GM18511 (cell line): ENCODE results near the gene SUN5.

Experiments used
- ATAC-seq: cut with Tn5 transposase; IDR thresholded peaks from one replicate; pipeline ENCODE4 v1.9.1; 2021; ENCODE audit warnings: mild to moderate bottlenecking, moderate library complexity; ENCODE audit not compliant: unreplicated experiment

The SUN5 gene

GRCh38 chr20:32995802-32996201, 8.4 kb downstream of the SUN5 start:
- no peak for ATAC-seq

GRCh38 chr20:32993496-32994050, 10.7 kb downstream of the SUN5 start:
- ATAC-seq: no peak

GRCh38 chr20:32991792-32992641, 12.2 kb downstream of the SUN5 start:
- ATAC-seq: no peak

- ATAC-seq: no peak
Observed at GRCh38 chr20:32991383-32991782, 12.8 kb downstream of the SUN5 start.

- no peak for ATAC-seq
Observed at GRCh38 chr20:32990426-32990825, 13.8 kb downstream of the SUN5 start.

- ATAC-seq: no peak
Observed at GRCh38 chr20:32989507-32990283, 14.5 kb downstream of the SUN5 start.

- ATAC-seq: no peak
Observed at GRCh38 chr20:32988008-32988407, 16.2 kb downstream of the SUN5 start.

GRCh38 chr20:32987044-32987825, 17.0 kb downstream of the SUN5 start:
- ATAC-seq: no peak

GRCh38 chr20:32986331-32986966, 17.8 kb downstream of the SUN5 start:
- ATAC-seq: no peak

- no peak for ATAC-seq
Observed at GRCh38 chr20:32985596-32985995, 18.6 kb downstream of the SUN5 start.

GRCh38 chr20:32984631-32985354, 19.4 kb downstream of the SUN5 start:
- ATAC-seq: no peak

- ATAC-seq: no peak
Observed at GRCh38 chr20:32984196-32984595, 20.0 kb downstream of the SUN5 start.

GRCh38 chr20:32983459-32984112, 20.6 kb downstream of the SUN5 start:
- no peak for ATAC-seq

GRCh38 chr20:32982617-32983458, 21.4 kb downstream of the SUN5 start:
- ATAC-seq: no peak

GRCh38 chr20:32980990-32981389, 23.2 kb downstream of the SUN5 start:
- ATAC-seq: no peak

GRCh38 chr20:32980131-32980941, 23.9 kb downstream of the SUN5 start:
- ATAC-seq: no peak

- ATAC-seq: no peak
Observed at GRCh38 chr20:32979201-32979998, 24.8 kb downstream of the SUN5 start.
